GM12878 (cell line): ENCODE results near the gene OR2A12.

ENCODE experiments used
- BACH1 ChIP-seq: fragments of 450-650 bp; IDR thresholded peaks from 2 replicates; pipeline ENCODE4 v1.6.1; 2017; ENCODE audit warnings: mild to moderate bottlenecking, borderline replicate concordance
- EZH2 ChIP-seq: IDR thresholded peaks from 2 replicates; pipeline ENCODE4 v1.6.1; 2012; ENCODE audit warnings: low read depth, mild to moderate bottlenecking, control low read depth, inconsistent platforms, low read length, borderline replicate concordance; ENCODE audit not compliant: control insufficient read depth
- FOXM1 ChIP-seq: IDR thresholded peaks from 2 replicates; pipeline ENCODE4 v1.6.1; 2012; ENCODE audit warnings: low read depth, mild to moderate bottlenecking, inconsistent platforms, low read length, moderate library complexity
- NR2C2 ChIP-seq: IDR thresholded peaks from 2 replicates; pipeline ENCODE4 v1.6.1; 2011; ENCODE audit warnings: borderline replicate concordance, low read depth; ENCODE audit not compliant: control insufficient read depth, insufficient read length
- POLR2AphosphoS5 ChIP-seq: IDR thresholded peaks from 2 replicates; pipeline ENCODE4 v1.6.1; 2011; ENCODE audit warnings: mild to moderate bottlenecking, low read length, inconsistent platforms
- RAD21 ChIP-seq: IDR thresholded peaks from 2 replicates; pipeline ENCODE4 v1.6.1; 2011; ENCODE audit warnings: mild to moderate bottlenecking, low read depth, low read length, moderate library complexity; ENCODE audit not compliant: insufficient read depth
- RBBP5 ChIP-seq: fragments of 200-600 bp; sonication (generic); conservative IDR thresholded peaks from 2 replicates; pipeline ENCODE4 v1.6.1; 2016
- TCF12 ChIP-seq: IDR thresholded peaks from 2 replicates; pipeline ENCODE4 v1.6.1; 2011; ENCODE audit warnings: low read depth, mild to moderate bottlenecking, low read length
- TCF7 ChIP-seq: IDR thresholded peaks from 2 replicates; pipeline ENCODE4 v1.6.1; 2014; ENCODE audit warnings: antibody characterized with exemption, borderline replicate concordance
- ZNF24 ChIP-seq: fragments of 450-650 bp; IDR thresholded peaks from 2 replicates; pipeline ENCODE4 v1.6.1; 2017; ENCODE audit warnings: antibody characterized with exemption, mild to moderate bottlenecking
- ZNF274 ChIP-seq: IDR thresholded peaks from one replicate; pipeline ENCODE4 v1.8.0; 2011; ENCODE audit not compliant: insufficient read length, insufficient read depth
- TF ChIP-seq, protein P1 (sequence below), 3 experiments: IDR thresholded peaks in 2 of 3; conservative IDR thresholded peaks in 1 of 3; 2 replicates each; pipeline ENCODE4 v1.5.1; 2011; ENCODE audit warnings: low read depth in 3 of 3, low read length in 3 of 3, mild to moderate bottlenecking in 3 of 3, control low read depth in 2 of 3, moderate library complexity in 2 of 3, inconsistent platforms in 1 of 3, mixed read lengths in 1 of 3; ENCODE audit not compliant: control insufficient read depth in 2 of 3, insufficient read depth in 1 of 3; ENCODE audit errors: extremely low read depth in 1 of 3
- TF ChIP-seq, protein P2 (sequence below): IDR thresholded peaks from 2 replicates; pipeline ENCODE4 v1.6.1; 2012; ENCODE audit warnings: mild to moderate bottlenecking, low read depth, low read length

DNA sequence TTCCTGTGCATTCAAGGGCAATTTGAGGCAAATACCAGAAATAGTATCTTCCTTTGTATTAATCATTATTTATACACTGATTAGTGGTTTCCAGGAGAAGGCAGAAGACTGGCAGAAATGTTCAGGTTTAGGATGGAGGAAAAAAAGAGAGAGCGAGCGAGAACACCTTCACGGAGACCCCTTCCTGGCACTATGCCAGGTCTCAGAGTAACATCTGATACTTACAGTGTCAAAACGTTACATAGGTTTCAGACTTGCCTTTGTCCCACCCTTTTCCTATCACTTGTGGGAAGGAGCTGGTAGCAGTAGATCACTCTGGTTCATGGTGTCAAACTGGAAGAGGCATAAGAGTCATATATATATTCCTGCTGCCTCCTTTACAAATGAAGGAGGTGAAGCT is 652 bp downstream of the OR2A12 start:
- TF ChIP-seq POLR2AphosphoS5, result no peak
- TF ChIP-seq, protein P1, sequence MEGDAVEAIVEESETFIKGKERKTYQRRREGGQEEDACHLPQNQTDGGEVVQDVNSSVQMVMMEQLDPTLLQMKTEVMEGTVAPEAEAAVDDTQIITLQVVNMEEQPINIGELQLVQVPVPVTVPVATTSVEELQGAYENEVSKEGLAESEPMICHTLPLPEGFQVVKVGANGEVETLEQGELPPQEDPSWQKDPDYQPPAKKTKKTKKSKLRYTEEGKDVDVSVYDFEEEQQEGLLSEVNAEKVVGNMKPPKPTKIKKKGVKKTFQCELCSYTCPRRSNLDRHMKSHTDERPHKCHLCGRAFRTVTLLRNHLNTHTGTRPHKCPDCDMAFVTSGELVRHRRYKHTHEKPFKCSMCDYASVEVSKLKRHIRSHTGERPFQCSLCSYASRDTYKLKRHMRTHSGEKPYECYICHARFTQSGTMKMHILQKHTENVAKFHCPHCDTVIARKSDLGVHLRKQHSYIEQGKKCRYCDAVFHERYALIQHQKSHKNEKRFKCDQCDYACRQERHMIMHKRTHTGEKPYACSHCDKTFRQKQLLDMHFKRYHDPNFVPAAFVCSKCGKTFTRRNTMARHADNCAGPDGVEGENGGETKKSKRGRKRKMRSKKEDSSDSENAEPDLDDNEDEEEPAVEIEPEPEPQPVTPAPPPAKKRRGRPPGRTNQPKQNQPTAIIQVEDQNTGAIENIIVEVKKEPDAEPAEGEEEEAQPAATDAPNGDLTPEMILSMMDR (IDR thresholded peaks at IDR 0.05 in 2 of 3, conservative IDR thresholded peaks at IDR 0.05 in 1 of 3; ENCODE audit: control insufficient read depth in 2 of 3, extremely low read depth in 1 of 3, insufficient read depth in 1 of 3, low read depth in 3 of 3, low read length in 3 of 3), result no peak
- no peak for TF ChIP-seq TCF12
- TF ChIP-seq TCF7, result no peak
- TF ChIP-seq FOXM1, result no peak
- TF ChIP-seq RAD21, result no peak
- no peak for TF ChIP-seq EZH2
- TF ChIP-seq RBBP5, result no peak
- no peak for TF ChIP-seq ZNF274
- TF ChIP-seq NR2C2, result no peak
- no peak for TF ChIP-seq ZNF24
- no peak for TF ChIP-seq BACH1
- TF ChIP-seq, protein P2, sequence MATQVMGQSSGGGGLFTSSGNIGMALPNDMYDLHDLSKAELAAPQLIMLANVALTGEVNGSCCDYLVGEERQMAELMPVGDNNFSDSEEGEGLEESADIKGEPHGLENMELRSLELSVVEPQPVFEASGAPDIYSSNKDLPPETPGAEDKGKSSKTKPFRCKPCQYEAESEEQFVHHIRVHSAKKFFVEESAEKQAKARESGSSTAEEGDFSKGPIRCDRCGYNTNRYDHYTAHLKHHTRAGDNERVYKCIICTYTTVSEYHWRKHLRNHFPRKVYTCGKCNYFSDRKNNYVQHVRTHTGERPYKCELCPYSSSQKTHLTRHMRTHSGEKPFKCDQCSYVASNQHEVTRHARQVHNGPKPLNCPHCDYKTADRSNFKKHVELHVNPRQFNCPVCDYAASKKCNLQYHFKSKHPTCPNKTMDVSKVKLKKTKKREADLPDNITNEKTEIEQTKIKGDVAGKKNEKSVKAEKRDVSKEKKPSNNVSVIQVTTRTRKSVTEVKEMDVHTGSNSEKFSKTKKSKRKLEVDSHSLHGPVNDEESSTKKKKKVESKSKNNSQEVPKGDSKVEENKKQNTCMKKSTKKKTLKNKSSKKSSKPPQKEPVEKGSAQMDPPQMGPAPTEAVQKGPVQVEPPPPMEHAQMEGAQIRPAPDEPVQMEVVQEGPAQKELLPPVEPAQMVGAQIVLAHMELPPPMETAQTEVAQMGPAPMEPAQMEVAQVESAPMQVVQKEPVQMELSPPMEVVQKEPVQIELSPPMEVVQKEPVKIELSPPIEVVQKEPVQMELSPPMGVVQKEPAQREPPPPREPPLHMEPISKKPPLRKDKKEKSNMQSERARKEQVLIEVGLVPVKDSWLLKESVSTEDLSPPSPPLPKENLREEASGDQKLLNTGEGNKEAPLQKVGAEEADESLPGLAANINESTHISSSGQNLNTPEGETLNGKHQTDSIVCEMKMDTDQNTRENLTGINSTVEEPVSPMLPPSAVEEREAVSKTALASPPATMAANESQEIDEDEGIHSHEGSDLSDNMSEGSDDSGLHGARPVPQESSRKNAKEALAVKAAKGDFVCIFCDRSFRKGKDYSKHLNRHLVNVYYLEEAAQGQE, result no peak
